ENCODE measurements around the gene HOXC5.

The HOXC5 gene

DNA sequence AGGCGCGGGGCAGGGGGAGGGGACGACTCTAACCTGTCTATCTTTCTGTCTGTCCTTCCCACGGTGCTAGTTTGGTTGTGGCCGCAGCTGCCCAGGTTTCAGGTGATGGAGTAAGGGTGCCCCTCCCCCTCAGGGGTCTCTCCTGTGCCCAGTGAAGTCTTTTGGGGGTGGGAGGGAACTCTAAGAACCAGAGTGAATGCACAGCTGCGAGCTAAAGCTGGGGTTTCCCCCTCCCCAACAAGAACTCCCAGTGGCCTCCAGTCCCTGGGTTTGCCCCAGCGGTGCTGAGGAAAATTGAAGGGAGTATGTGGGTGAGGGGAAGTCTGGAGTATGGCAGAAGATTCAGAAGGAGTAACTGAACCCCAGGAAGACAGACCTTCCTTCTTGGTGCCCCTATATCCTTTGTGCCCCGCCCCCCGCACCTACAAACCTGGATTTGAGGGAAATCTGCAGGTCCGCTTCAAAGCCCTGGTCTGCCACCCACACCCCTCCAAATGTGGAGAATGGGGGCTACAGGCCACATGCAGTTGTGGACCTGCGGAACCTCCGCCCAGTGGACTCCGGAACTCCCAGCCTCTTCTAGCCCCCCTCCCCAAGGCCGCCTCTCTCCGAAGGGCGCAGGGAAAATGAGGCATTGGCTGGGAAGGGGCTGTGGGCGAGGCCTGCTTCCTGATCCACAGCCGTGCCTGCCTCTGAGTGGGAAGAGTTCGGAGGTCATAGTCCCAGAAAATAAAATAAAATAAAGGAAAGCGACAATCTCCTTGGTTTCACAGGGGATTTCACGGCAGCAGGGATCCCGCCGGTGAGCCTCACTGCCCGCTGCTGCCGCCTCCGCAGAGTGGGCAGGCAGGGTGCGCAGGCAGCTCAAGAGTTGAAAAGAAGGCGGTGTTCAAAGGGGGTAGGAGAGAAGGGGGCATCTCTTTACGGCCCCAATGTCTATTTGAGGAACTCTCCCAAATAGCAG, 36.3 kb upstream of the HOXC5 start:
- DNase-seq: no peak

DNA sequence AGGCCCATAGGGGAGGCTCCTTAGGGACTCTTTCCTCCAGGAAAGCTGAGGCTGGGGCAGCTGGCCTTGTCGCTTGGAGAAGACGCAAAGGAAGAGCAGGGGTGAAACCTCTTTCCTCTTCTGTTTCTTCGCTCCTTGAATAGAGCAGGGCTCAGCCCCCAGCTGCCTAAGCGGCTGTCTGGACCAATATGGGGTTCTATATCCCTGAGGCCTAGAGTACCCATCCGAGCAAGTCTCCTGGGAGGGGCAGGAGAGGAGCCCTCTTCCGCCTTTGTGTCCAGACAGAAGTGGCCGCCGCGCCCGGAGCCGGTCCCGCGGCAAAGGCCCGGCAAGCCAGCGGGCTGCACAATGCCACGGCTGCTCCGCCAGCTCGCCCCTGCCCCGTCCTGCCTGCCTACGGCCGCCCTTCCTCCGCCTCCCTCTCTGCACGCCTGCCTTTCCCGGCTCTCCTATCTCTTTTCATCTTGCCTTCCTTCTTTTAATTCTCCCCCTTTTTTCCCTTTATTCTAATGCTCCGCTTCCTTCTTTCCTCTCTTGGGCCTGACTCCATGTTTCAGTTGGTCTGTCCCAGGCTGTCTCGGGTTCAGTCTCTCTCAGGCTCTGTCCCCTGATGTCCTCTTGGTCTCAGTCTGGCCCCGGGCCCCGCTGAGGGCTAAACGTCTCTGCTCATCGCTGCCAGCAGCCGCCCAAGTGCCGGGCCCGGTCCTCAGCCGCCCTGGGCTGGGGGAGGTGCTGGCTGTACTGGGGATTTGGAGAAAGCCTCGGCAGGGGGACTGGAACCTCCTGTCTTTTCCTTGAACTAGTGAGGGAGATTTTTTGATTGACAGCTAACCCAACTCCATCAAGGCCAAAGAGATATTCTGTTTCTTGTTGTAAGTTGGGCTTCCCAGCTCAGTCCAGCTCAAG, 35.4 kb upstream of the HOXC5 start:
- no peak for DNase-seq

DNA sequence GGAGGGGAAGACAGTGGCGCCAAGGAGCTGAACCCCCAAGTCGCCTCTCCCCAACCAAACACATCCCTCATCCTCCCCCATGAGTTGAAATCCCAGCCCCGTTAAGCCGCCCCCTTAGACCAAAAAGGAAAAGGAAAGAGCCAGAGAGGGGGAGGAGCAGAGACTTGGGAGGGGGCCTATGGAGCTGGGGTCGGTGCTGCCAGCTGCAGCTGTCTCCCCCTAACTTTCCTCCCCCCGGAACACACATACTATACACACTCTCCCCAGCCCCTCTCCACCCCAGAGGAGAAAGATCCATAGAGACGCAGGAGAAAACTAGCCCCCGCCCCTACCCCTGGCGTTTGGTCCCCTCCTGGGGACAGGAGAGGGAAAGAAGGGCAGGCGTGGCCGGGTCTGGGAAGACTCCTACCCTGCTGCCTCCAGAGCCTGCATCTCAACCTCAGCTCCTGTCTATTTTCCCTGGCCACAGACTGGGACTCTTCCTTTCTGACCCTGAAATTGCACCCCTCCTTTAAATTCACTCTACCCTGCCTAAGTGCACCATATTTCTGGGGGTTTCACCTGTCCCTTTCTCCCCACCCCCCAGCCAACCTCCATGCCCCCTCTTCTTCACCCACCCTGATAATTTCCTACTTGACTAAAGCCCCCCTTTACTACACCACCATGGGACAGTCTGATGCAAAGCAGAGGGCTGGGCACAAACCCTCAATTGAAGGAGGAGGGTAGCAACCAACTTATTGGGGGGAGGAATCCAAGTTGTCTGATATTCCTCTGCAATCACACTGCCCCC, 34.5 kb upstream of the HOXC5 start:
- DNase-seq: no peak

DNA sequence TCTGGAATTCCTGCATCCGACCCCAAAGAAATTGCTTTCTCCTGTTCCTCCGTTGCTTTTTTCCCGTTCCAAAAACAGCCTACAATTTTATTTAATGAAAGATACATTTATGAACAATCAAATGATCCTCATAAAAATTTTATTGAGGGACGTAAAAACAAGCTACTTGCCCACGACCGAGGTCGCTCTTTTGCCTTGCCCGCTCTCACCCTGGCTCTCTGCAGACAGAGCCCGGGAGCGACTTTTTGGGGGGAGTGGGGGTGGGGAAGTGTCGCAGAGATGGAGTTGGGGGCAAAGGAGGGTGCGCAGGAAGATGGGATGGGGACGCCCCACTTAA, 34.0 kb upstream of the HOXC5 start:
- no peak for DNase-seq

DNA sequence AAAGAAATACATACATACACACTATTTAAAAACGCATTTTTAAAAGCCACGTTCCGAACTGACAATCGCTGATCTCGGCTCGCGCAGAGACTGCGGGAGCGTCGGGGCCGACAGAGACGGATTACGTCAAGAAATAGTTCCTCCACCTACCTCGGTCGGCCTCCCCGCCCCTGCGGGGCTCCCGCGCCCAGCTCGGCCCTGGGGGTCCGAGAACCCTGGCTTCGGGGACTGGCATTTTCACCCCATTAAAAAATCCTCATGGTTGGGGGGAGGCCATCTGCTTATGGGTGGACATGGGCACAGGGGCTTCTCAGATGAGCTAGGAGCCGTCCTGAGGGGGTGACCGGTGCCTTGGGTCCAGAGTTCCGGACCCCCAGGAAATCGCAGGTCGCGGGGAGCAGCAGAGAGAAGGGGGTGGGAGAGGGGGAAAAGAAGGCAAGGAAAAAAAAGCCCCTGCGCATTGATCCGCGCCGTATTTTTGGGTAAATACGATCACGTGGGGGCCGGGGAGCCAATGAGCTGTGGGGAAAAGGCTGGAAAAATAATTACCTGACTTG, 33.2 kb upstream of the HOXC5 start:
- DNase-seq: no peak

DNA sequence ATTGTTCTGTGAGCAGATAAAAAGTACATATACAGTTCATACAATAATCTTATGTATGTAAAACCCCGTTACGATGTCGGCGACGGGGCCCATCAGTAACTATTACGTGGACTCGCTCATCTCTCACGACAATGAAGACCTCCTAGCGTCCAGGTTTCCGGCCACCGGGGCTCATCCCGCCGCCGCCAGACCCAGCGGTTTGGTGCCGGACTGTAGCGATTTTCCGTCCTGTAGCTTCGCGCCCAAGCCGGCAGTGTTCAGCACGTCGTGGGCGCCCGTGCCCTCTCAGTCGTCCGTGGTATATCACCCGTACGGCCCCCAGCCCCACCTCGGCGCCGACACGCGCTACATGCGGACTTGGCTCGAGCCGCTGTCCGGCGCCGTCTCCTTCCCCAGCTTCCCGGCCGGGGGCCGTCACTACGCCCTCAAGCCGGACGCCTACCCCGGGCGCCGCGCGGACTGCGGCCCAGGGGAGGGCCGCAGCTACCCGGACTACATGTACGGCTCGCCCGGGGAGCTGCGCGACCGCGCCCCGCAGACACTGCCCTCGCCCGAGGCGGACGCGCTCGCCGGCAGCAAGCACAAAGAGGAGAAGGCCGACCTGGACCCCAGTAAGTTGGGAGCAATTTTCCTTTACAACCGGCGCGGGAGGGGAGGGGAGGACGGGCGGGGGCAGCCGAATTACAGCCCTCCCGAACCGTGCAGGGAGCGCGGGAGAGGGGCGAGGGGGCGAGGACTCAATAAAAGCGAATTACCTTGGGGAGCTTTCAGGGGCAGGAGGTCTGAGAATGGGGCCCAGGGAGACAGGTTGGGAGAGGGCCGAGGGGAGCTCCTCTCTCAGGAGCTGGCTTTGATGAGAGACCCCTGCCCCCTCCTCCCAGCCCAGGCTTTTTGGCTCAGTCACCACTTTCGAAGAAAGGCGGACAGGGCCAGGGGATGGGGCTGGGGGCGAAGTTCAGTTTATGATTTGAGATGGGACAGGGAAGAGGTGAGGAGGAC, 32.4 kb upstream of the HOXC5 start, which contains the start of gene HOXC9:
TSS of gene HOXC9 (plus strand) at position 46 of the 999 bp plus-strand sequence. CDS start at position 74, 28 bp downstream.
- no peak for DNase-seq

DNA sequence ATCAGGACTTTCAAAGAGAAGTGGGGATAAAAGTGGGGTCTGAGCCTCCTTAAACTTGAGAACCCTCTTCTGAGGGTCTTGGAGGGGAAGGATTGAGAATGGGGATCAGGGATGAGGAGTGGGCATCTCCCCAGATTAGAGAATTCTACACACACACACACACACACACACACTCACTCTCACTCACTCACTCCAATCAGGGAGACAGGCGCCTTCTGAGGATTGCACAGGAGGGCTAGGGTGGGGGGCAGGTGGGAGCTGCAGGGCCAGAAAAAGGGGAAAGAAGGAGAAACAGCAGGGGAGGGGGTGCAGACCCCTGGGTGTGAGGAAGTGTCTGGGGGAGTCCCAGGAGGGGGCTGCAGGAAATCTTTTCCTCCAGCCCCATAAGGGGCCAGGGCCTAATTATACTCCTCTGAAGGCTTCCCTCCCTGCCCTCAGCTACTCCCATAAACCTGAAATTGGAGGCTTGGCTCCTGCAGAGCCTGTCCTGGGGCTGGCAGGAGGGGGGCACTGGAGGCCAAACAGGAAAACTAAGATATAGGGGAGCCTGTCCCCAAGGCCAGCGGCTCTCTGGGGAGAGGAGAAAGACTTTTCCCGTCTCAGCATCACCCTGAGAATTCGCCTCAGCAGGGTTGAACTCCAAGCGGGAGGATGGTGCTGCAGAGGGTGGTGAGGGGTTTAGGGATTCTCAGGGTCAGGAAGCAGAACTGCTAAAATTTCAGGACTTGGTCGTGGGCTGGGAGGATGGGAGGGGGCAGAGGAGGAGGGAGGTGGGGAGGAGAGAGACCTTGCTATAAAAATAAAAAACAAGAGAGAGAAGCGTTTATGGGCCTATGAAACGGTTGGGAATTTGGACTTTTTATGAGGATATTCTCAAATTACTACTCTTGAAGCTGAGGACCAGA, 31.3 kb upstream of the HOXC5 start:
- DNase-seq: no peak

DNA sequence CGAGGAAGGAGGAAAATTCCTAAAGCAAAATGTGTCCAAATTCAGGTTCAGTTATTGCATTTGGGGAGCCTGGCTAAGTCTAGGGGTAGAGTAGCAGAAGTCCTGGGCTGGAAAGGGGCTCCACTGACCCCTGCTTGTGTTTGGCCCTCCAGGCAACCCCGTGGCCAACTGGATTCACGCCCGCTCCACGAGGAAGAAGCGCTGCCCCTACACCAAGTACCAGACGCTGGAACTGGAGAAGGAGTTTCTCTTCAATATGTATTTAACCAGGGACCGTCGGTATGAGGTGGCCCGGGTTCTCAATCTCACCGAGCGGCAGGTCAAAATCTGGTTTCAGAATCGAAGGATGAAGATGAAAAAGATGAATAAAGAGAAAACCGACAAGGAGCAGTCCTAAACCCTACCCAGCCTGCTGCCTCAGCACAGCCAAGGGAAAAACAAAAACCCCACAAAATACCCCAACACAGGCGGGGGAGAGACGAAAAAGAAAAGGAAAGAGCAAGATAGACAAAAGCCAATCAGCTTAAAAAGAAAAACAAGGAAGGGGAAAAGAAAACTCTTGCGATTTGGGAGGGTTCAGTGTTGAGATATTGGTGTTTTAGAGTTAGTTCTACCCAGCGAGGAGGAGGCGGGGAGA, 30.5 kb upstream of the HOXC5 start:
- no peak for DNase-seq

DNA sequence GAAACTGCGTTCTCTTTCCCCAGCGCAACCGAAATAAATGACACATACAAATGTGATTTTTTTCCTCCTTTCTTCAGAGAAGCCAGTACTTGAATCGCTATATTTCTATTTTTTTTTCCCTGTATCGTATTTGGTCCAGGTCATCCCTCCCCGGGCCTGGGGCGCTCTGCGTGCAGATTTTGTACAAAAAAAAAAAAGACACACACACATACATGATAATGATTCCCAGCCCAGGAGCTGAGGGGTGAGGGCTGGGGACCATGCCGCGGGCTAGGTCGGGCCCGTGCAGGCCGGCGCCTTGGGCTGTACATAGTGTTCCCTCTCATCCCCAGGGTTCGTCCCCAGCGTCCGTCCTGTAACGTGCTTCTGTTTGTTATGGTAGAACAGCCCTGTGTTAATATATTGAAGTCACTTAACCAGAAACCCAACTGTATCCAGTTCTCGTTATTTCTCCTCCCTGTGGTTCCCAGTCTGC, 29.9 kb upstream of the HOXC5 start:
- no peak for DNase-seq

DNA sequence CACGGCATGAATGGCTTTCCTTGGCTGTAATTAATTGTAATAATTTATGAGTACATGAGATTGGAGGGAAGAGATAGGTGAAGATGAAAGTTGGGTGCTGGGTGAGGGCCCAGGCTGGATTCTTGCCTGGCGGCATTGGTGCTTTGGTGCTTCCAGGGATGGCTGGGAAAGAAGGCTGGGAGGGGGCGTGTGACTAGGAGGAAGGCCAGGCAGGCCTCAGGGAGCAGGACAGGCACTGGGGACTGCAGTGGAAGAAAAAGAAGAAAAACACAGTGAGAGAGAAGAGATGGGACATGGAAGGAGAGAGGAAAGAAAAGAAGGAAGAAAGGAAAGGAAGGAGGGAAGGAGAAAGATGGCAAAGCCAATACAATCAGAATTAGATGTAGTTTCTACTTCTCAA, 29.2 kb upstream of the HOXC5 start:
- no peak for DNase-seq

DNA sequence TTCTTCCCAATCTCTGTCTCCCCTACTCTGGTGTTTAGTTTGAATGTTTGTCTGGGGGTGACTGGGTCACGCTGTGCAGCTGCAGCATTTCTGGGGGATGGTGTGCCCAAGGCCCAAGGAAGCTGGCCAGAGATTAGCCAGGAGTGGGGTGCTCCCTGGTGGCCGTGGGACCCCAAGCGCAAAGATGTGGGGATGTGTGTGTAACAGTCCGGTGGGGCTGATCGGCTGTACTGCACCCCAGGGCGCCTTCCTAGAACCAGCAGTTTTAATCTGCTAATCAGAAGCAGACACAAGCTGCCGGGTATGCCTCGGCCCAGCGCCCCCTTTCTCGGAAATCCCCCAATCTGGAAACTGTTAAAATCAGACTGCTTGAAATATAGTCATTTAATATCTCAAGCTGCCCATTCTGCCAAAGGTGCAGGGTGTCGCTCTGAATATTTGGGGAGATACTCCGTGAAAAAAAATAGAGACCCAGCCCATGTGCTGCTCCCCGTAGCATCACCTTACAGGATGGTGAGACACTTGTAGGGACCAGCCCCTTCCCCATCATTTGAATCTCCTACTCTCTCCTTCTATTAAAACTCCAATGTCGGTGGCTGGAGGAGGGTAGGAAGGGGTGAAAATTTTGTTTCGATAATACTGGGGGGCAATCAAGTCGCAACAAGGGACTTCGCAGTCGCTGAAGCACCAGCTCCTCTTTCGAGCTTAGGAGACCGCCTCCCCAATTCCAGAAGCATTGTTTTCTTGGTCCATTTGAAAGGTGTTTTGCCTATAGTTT, 28.6 kb upstream of the HOXC5 start:
- no peak for DNase-seq

DNA sequence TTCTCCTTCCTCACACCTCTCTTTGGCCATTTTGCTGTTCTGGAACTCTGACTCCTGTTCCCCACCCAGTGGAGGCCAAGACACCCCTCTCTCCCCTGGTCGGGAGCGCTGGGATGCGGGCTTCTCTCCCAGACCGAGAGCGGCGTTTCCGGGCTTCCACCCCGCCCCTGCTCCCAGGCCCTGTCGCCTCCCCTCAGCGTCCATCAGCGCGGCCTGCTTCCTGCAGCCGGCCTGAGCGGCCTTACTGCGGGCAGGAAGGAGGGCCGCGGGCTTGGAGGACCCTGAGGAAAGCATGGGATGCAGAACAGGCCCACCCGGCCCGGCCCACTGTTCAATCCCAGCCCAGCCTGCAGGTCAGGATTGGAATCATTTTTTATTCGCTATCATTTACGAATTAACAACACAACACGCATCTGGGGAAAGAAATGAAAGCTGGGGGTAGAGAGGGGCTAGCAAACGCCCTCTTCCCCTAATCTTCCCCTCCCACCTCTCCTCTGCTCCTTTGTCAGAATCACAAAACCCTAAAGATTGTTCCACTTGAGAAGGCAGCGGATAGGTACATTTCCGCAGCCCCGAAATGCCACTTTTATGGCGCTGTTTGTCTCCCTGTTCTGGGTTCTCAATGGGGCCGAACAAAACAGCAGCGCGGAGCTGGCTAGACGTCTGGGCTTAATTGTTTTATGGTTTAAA, 27.9 kb upstream of the HOXC5 start:
- peak; percentile 47 to 69 for DNase-seq

DNA sequence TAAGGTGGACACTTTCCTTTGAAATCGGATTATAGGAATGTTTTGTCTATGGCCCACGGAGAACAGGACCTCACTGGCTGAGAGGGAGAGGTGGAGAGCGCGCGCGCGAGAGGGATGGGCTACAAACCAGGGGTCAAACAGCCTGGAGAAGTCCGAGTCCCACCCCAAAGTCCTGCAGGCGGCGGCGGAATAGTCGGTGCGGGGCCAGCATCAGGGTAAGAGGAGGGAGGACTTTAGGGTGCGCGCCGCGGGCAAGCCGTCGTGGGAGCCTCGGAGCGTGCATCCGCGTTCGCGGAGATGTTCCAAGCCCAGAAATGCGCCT, 27.4 kb upstream of the HOXC5 start:
- no peak for DNase-seq

DNA sequence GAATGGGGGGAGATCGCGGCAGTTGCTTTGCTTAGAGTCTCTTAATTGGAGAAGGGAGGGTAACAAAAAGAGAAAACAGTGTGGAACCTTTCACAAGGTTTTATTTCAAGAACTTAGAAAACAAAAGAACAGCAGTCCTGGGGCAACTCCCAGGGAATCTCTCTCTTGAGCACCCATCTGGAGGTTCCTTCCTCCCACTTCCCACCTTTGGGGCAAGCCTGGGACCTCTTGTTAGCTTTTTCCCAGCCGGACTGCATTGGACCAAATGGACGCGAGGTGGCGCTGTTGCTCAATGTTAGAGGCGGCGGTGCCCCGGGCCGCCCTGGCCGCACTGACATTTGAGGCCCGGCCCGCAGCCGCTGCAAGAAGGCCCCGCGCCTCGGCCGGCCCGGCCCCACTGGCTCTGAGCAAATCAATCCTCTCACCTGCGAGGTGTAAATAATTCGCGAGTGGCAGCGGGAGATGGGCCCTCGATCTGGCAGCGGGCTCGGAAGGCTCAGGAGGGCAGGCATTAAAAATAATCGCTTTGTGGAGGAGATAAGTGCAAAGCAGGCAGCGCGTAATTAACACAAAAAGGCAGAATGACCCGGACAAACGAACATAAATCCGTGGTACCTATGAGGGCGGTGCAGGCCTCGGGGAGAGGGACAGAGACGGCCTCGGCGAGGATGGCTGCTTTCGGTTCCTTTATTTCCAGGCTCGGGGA, 26.8 kb upstream of the HOXC5 start:
- DNase-seq: peak; percentile 70 to 73

DNA sequence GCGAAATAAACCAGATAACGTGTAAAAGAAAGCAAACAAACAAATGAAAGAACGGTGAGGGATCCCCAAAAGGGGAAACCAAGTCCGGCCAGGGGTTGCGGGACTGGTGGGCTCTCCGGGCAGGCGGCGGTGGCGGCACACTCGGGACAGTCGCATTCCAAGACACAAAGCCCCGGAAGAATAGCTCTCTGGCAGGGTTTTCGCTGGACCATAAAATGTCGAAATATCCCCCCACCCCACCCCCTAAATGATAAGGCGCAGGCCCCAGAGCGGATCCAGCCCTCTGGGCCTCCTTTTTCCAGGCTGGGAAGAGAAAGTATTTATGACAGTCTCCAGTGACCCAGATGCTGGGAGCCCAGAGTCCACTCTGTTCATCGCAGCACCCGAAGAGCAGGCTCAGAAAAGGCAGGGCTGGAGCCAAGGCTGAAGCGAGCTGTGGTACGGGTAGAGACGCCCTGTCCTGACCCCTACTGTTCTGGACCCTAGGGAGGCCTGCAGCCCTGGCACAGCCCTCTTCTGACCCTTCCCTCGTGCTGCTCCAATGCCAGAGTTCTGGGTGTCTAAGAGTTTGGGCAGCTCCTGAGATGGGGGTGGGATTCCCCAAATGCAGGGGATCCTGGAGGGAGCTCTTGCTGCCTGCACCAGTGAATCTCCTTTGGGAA, 26.2 kb upstream of the HOXC5 start:
- no peak for DNase-seq

DNA sequence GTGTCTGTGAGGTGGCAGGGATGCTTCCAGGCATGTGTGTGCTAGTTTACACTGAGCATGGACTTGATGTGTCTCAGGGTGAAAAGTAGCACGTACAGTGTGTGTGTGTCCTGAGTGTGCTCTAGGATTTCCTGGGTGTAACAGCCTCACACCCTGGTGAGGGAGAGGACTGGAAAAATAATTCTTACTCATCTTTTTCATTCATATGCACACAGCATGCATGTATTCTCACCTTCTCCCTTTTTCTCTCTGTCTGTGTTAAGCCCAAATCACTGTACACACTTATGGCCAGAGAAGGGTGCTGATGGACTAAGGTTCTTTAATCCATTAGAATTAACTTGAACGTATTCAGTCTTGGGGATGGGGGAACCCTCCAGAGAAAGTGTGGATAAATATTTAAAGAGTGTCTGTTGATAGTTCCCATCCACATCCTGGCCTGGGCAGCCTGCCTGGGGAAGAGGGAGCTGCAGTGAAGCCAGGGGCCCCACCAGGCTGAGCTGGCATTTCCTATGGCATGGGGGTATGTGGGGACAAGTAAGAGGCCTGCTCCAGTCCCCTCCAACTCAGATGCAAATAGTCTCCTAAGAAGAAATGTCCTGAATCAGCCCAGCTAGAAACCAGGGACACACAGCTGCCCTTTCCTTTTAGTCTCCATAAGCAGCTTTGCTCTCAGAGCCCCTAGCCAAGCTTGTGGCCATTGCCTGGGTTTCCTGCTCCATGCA, 25.2 kb upstream of the HOXC5 start:
- DNase-seq: no peak

DNA sequence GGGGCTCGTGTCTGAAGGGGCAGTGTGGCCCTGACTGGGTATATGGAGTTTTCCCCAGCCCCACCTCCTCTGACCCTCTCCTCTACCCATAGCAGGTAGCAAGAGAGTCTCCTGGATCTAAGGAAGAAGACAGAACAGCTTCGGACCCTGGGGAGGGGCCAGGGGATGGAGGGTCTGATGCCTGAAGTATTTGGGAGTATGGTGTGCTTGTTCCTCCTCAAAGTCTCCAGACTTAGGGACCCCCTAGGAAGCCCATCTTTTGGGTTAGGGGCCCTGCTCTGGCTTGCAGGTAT, 24.6 kb upstream of the HOXC5 start:
- DNase-seq: no peak

All from SHP77 (cell line).